GM18868 (cell line): ENCODE results near the gene SLC44A2.
"Not testable (repeated sequence)": the region's sequence is repeated elsewhere in the genome, so short reads cannot be mapped to it uniquely, and the experiment has no call there.

Experiments
- ATAC-seq: cut with Tn5 transposase; IDR thresholded peaks from one replicate; pipeline ENCODE4 v1.9.1; 2021; ENCODE audit warnings: mild to moderate bottlenecking, moderate library complexity; ENCODE audit not compliant: unreplicated experiment

Gene SLC44A2

GRCh38 chr19:10648360-10648759, 23.0 kb downstream of the SLC44A2 start:
- no peak for ATAC-seq

- no peak for ATAC-seq
Observed at GRCh38 chr19:10651851-10652250, 26.5 kb downstream of the SLC44A2 start.

GRCh38 chr19:10653482-10653731, 28.1 kb downstream of the SLC44A2 start:
- ATAC-seq = no peak

DNA sequence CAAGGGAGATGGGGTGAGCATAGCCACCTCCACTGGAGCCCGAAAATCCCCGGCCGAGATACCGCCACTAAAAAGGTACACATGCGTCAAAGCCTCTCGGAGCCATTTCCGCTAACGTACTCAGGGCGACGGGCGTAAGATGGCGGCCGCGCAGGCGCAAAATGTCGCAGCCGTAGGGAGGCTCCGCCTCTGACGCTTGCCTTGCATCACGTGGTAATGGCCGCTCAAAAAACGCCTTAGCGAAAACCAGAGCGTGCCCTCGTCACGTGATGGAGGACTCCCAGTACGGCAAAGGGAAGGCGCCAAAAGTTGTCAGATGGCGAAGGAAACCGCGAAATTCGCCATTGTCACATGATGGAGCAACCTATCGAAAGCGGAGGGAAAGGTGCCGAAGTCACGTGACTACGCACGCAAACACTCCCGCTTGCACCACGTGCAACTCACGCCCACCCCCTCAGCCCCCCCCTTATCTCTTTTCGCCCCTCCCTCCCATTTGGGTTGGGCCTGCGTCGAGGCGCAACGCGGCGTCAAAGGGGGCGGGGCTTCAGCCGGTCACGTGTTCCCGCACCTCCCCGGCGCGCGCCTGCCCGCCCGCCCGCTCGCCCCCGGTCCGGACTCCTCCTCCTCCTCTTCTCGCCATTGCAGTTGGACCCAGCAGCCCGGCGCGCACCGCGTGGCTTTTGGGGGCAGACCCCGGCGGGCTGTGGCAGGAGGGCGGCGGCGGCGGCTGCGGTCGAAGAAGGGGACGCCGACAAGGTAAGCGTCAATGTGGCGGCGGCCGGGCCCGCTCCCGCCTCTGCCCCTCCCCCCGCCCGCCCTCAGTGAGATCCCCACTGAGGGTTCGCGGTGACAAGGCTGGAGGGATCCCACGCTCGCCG, 28.6 kb downstream of the SLC44A2 start, which contains the start of gene ILF3:
Gene ILF3, plus strand, starts transcription at position 615 of the 878 bp plus-strand sequence. CDS start 16,260 bp downstream, outside the sequence.
- ATAC-seq = peak; percentile 73

- peak; percentile 21 for ATAC-seq
Observed at GRCh38 chr19:10654610-10655456, 29.5 kb downstream of the SLC44A2 start.

- no peak for ATAC-seq
Observed at GRCh38 chr19:10655457-10656312, 30.3 kb downstream of the SLC44A2 start.

GRCh38 chr19:10660346-10660745, 35.0 kb downstream of the SLC44A2 start:
- no peak for ATAC-seq

GRCh38 chr19:10661946-10662345, 36.6 kb downstream of the SLC44A2 start:
- no peak for ATAC-seq

- no peak for ATAC-seq
Observed at GRCh38 chr19:10662384-10663251, 37.3 kb downstream of the SLC44A2 start.

GRCh38 chr19:10663252-10663563, 37.9 kb downstream of the SLC44A2 start:
- ATAC-seq = not testable (repeated sequence)

DNA sequence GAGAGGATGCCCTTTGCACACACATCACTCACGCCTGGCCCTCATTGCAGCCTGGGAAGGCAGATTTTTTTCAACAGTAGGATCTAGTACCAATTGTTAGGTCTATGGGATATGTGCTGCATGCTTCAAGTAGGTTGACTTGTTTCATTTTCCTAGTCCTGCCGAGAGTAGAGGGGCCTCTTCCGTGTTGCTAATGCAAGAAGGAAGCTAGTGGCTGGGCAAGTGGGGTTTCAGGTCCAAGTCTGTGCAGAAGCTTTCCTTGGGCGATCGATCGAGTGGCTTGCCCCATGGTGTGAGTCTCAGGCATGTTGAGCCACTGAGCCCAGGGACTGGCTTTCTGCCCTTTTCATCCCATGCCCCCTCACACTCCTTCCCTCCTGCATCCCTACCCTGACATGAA, 42.5 kb downstream of the SLC44A2 start:
- ATAC-seq = no peak

GRCh38 chr19:10669246-10669645, 43.9 kb downstream of the SLC44A2 start:
- no peak for ATAC-seq

GRCh38 chr19:10670182-10670581, 44.8 kb downstream of the SLC44A2 start:
- no peak for ATAC-seq

GRCh38 chr19:10670876-10671804, 45.8 kb downstream of the SLC44A2 start:
- no peak for ATAC-seq

GRCh38 chr19:10671922-10672321, 46.6 kb downstream of the SLC44A2 start:
- not testable (repeated sequence) for ATAC-seq

DNA sequence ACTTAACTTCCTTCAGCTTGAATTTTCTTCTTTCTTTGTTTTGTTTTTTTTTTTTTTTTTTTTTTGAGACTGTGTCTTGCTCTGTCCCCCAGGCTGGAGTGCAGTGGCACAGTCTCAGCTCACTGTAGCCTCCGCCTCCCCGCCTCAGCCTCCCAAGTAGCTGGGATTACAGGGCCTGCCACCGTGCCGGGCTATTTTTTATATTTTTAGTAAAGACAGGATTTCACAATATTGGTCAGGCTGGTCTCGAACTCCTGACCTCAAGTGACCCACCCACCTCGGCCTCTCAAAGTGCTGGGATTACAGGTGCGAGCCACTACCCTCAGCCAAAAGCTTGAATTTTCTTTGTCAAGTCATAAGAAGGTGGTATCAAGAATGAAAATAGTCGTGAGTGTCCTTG, 49.9 kb downstream of the SLC44A2 start:
- not testable (repeated sequence) for ATAC-seq

GRCh38 chr19:10677751-10678150, 52.4 kb downstream of the SLC44A2 start:
- no peak for ATAC-seq

- no peak for ATAC-seq
Observed at GRCh38 chr19:10678813-10679212, 53.5 kb downstream of the SLC44A2 start.

DNA sequence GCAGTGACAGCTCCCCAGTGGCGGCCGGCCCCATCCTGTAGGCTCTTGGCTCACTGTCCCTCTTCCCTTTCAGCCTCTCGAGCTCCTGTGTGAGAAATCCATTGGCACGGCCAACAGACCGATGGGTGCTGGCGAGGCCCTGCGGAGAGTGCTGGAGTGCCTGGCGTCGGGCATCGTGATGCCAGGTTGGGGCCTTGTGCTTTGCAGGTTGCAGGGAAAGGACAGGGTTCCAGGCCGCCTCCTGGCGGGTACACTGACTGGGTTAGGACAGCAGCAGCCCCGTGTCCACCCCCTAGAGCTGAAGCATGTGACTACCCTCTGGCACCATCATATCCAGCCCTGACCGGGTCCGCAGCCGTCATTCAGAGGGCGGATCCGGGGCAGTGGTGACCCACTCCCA, 54.4 kb downstream of the SLC44A2 start:
- ATAC-seq = no peak
